DMS153 treated with DMSO at 0.1 percent for 48 hours (cell line): ENCODE data around the gene C19orf38.

Source experiments
- DNase-seq: peaks from one replicate; lab custom pipeline; 2025; ENCODE audit not compliant: unreplicated experiment; lab: John Stamatoyannopoulos, UW

Gene C19orf38

GRCh38 chr19:10899151-10899653, 51.0 kb downstream of the C19orf38 start:
- DNase-seq = peak; percentile 66

DNA sequence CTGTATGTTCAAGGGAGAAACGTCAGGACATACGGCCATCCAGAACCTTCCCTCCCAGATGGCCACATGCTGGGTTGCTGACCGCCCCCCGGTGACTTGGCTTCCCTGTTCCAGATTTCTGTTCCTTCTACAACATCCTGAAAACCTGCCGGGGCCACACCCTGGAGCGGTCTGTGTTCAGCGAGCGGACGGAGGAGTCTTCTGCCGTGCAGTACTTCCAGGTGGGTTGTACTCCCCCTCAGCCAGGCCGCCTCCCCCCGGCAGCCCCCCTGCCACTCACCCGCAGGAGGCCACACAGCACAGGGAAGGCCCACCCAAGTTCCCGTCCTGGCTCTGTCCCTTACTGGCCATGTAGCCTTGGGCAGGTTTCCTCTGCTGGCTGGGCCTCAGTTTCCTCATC, 59.7 kb downstream of the C19orf38 start:
- DNase-seq = no peak

DNA sequence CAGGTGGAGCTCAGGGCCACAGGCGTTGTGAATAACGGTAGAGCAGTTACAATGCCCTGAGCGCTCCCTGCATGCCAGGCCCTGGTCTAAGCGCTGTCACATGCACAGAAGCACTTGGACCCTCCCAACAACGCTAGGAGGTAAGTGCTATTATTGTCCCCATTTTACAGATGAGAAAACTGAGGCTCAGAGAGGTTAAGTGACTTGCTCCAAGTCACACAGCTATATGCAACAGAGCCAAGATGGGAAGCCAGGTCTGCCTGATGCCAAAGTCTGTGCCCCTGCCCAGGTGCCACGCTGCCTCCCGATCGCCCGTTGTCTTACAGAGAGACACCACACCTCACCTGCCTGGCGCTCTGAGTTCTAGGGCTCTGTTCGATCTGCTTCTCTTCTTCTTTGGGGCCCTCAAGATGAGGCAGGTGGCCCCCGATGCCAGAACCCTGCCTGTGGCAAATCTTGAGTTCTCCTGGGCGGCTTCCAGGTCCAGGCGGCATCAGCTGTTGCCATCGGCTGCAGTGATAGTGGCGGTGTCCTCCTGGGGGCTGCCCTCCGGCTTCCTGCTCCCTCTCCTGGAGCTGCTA, 60.3 kb downstream of the C19orf38 start:
- no peak for DNase-seq

DNA sequence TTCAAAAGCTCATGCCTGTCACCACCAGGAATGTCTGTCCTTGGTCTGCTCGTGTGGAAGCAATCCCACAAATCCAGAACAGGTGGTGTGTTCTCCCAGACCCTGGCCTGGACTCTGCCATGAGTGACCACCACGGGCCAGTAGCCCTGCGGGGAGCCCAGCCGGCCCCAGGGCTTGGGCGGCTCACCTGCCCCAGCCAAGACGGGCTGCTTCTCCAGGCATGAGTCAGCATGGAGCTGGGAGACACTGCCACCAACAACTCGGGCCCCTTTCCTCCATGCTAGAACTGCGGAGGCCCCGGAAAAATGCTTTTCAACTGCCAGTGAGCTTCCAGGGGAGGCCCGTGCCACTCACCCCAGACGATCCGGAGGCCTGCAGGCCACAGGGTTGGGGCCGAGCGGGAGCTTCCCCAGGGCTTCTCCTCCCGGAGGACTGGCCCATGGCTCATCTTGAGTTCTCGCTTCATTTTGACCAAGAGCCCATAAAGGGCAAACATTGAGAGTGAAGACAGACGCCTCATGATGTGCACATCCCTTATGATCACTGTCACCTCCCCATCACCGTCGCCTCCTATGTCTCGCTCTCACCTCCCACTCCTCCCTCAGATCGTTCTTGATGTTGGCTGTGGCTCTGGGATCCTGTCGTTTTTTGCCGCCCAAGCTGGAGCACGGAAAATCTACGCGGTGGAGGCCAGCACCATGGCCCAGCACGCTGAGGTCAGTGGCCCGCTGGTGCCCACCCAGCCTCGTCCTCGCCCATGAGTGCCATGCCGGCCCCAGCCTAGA, 63.6 kb downstream of the C19orf38 start:
- no peak for DNase-seq

DNA sequence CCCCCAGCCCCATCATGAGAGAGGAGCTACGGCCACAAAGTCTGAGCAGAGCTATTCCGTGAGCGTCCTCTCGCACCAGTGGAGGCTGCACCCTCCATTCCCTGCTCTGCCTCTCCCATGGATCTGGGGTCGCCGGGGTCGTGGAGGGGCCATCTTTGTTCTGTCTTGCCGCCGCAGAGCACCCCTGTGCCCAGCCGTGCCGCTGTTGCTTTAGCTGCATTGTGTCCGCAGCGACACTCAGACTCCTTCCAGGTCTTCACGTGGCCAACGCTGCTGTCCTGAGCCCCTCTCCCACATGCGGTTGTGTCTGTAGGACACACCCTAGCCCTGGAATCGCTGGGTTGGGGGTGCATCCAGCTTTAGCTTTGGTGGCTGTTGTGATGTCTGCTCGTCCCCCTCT, 64.4 kb downstream of the C19orf38 start:
- DNase-seq = no peak

- DNase-seq = no peak
Measured at GRCh38 chr19:10913716-10914340, 65.6 kb downstream of the C19orf38 start.

- no peak for DNase-seq
Measured at GRCh38 chr19:10915130-10916091, 67.2 kb downstream of the C19orf38 start.

DNA sequence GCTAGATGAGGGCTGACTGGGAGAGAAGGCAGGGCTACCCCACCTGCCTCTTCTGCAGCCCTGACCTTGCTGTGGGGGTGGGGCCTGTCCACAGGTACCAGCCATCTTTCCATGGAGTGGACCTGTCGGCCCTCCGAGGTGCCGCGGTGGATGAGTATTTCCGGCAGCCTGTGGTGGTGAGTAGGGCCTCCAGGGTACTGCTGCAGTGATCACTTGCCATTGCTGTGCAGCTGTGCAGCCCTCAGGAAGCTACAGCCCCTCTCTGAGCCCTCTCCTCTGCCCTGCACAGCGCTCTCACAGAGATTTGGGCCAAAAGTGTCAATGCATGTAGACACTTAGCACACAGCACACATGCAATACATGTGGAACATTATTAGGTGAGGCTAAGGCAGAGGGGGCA, 68.4 kb downstream of the C19orf38 start:
- no peak for DNase-seq

- DNase-seq = no peak
Measured at GRCh38 chr19:10918359-10918758, 70.1 kb downstream of the C19orf38 start.
